Endodermal cell (in vitro differentiated cells): ENCODE results near the gene DLGAP1. TPM values are rescaled to one million over a fixed set of nuclear protein-coding genes. Genes with fewer than 3 reads are reported as not detected.
"Not testable (repeated sequence)": the region's sequence is repeated elsewhere in the genome, so short reads cannot be mapped to it uniquely, and the experiment has no call there.

Experiments
- DNase-seq: peaks from one replicate; pipeline ENCODE4 v3.0.0-alpha.2; 2017
- H3K27ac ChIP-seq: 2 replicates; pipeline ENCODE4 v1.5.1; 2013; ENCODE audit warnings: mild to moderate bottlenecking, low read depth, low read length, moderate library complexity
- H3K27me3 ChIP-seq: 2 replicates; pipeline ENCODE4 v1.6.1; 2013; ENCODE audit warnings: mild to moderate bottlenecking, low read length, moderate library complexity; ENCODE audit not compliant: insufficient read depth, control insufficient read depth, poor library complexity, severe bottlenecking
- H3K36me3 ChIP-seq: 2 replicates; pipeline ENCODE4 v1.7.0; 2013; ENCODE audit warnings: mild to moderate bottlenecking, low read length, moderate library complexity; ENCODE audit not compliant: control insufficient read depth, insufficient read depth
- H3K4me1 ChIP-seq: one replicate; pipeline ENCODE4 v1.7.0; 2013; ENCODE audit warnings: low read length; ENCODE audit not compliant: control insufficient read depth, insufficient read depth
- H3K4me3 ChIP-seq: 2 replicates; pipeline ENCODE4 v1.5.1; 2013; ENCODE audit warnings: mild to moderate bottlenecking, low read length, moderate library complexity
- H3K9ac ChIP-seq: 2 replicates; pipeline ENCODE4 v1.6.1; 2013; ENCODE audit warnings: mild to moderate bottlenecking, low read length, moderate library complexity; ENCODE audit not compliant: poor library complexity, severe bottlenecking; ENCODE audit errors: extremely low read depth
- H3K9me3 ChIP-seq: 2 replicates; pipeline ENCODE4 v1.6.1; 2013; ENCODE audit warnings: mild to moderate bottlenecking, low read length, moderate library complexity; ENCODE audit not compliant: control insufficient read depth
- H3K27ac Mint-ChIP-seq: 2 replicates; pipeline ENCODE4 v1.8.0; 2020; ENCODE audit warnings: mixed read lengths
- H3K27me3 Mint-ChIP-seq: 2 replicates; pipeline ENCODE4 v1.8.0; 2021; ENCODE audit warnings: mild to moderate bottlenecking, mixed read lengths; ENCODE audit not compliant: insufficient read depth
- H3K36me3 Mint-ChIP-seq: 2 replicates; pipeline ENCODE4 v1.8.0; 2020; ENCODE audit warnings: low read depth, mixed read lengths
- H3K4me1 Mint-ChIP-seq: 2 replicates; pipeline ENCODE4 v1.8.0; 2020; ENCODE audit warnings: mixed read lengths
- H3K4me3 Mint-ChIP-seq: 2 replicates; pipeline ENCODE4 v1.8.0; 2020; ENCODE audit warnings: mild to moderate bottlenecking, moderate library complexity, mixed read lengths
- H3K9me3 Mint-ChIP-seq: 2 replicates; pipeline ENCODE4 v1.8.0; 2020; ENCODE audit warnings: mild to moderate bottlenecking, mixed read lengths
- CTCF ChIP-seq: fragments of 200-600 bp; sonication (generic); conservative IDR thresholded peaks from 2 replicates; pipeline ENCODE4 v1.5.0; 2021; ENCODE audit warnings: antibody characterized with exemption, mild to moderate bottlenecking
- WGBS, 2 experiments: methylation state at CpG; one replicate each; pipeline versions ENCODE4 v1.1.5 to v1.1.7; 2013; ENCODE audit warnings: missing lambda C conversion rate in 2 of 2, mixed read lengths in 1 of 2; ENCODE audit not compliant: insufficient coverage in 1 of 2, insufficient read length in 1 of 2; 5-methylcytosine and 5-hydroxymethylcytosine counted together
- total RNA-seq, 2 donors: library from RNA; stranded (reverse); fragmentation: NEBNext Ultra II Directional in 1 of 2; extraction: Animal tissue kit (Norgen Biotek cat#: 25700) in 1 of 2; gene quantifications; 2 replicates in 1 of 2; 3 replicates in 1 of 2; pipeline ENCODE4 v1.2.1, GENCODE V29; 2021

DLGAP1 gene
- total RNA-seq, 2 donors from 2014 or later = 11.5 to 21.5 TPM

- Mint-ChIP-seq H3K27me3 (no peaks in the 10 kb centered on the region), H3K4me1 (peaks cover 15% of the 10 kb centered on the region), H3K4me3 (no peak overlapping the region), H3K27ac (no peak overlapping the region), H3K9me3 (no peaks in the 10 kb centered on the region), H3K36me3 (no peaks in the 10 kb centered on the region)
- Histone ChIP-seq H3K4me3 (no peak overlapping the region), H3K36me3 (peaks cover under 1% of the 10 kb centered on the region), H3K27ac (no peak overlapping the region), H3K4me1 (no peaks in the 10 kb centered on the region), H3K9me3 (no peaks in the 10 kb centered on the region), H3K9ac (no peak overlapping the region), H3K27me3 (no peaks in the 10 kb centered on the region)
- TF ChIP-seq CTCF = no peak
- WGBS, 2 experiments = 93 to 94% methylated on average over 8 to 9 of the region's 9 CpGs
- DNase-seq = no peak
Observed at GRCh38 chr18:3706279-3707097, 748.6 kb downstream of the DLGAP1 start.

- H3K27me3 Mint-ChIP-seq = no peaks in the 10 kb centered on the region
- Histone ChIP-seq H3K9ac (no peak overlapping the region), H3K27ac (no peak overlapping the region), H3K27me3 (no peaks in the 10 kb centered on the region), H3K4me1 (no peaks in the 10 kb centered on the region), H3K36me3 (peaks cover 7% of the 10 kb centered on the region), H3K4me3 (no peak overlapping the region), H3K9me3 (no peaks in the 10 kb centered on the region)
- no peak for DNase-seq
- peaks cover 8% of the 10 kb centered on the region for H3K4me1 Mint-ChIP-seq
- H3K9me3 Mint-ChIP-seq = no peaks in the 10 kb centered on the region
- H3K4me3 Mint-ChIP-seq = no peak overlapping the region
- no peak for TF ChIP-seq CTCF
- WGBS, 2 experiments = 87 to 91% methylated on average over 2 to 3 of the region's 3 CpGs
- no peaks in the 10 kb centered on the region for H3K36me3 Mint-ChIP-seq
- no peak overlapping the region for H3K27ac Mint-ChIP-seq
Observed at GRCh38 chr18:3704556-3705344, 750.4 kb downstream of the DLGAP1 start.

GRCh38 chr18:3703732-3704176, 751.4 kb downstream of the DLGAP1 start:
- Histone ChIP-seq H3K9ac (no peak overlapping the region), H3K27ac (no peak overlapping the region), H3K4me3 (no peak overlapping the region), H3K27me3 (no peaks in the 10 kb centered on the region), H3K4me1 (no peaks in the 10 kb centered on the region), H3K9me3 (no peaks in the 10 kb centered on the region), H3K36me3 (peaks cover 7% of the 10 kb centered on the region)
- 36 to 38% methylated on average over 7 of the region's 7 CpGs for WGBS, 2 experiments
- Mint-ChIP-seq H3K4me3 (no peak overlapping the region), H3K9me3 (no peaks in the 10 kb centered on the region), H3K36me3 (no peaks in the 10 kb centered on the region), H3K27ac (no peak overlapping the region), H3K27me3 (no peaks in the 10 kb centered on the region), H3K4me1 (peaks cover 12% of the 10 kb centered on the region)
- DNase-seq = peak; percentile 86
- TF ChIP-seq CTCF = peak; percentile 83

- H3K4me3 ChIP-seq, H3K27ac ChIP-seq, H3K36me3 ChIP-seq, H3K27me3 Mint-ChIP-seq, H3K36me3 Mint-ChIP-seq, H3K27ac Mint-ChIP-seq, H3K4me1 ChIP-seq, H3K9me3 ChIP-seq, H3K27me3 ChIP-seq, H3K4me3 Mint-ChIP-seq, H3K9ac ChIP-seq: not testable (repeated sequence)
- peak; percentile 22 for DNase-seq
- Mint-ChIP-seq H3K4me1 (peaks cover 12% of the 10 kb centered on the region), H3K9me3 (peaks cover 15% of the 10 kb centered on the region)
- 82 to 87% methylated on average over 13 to 16 of the region's 16 CpGs for WGBS, 2 experiments
Observed at GRCh38 chr18:3699707-3700567, 755.2 kb downstream of the DLGAP1 start.
